Hematopoietic multipotent progenitor cell treated with erythropoietin and hydrocortisone succinate and interleukin-3 and kit ligand, for 15 days (in vitro differentiated cells): Measurements from ENCODE around the gene CNTN4.
"Not testable (repeated sequence)": the region's sequence is repeated elsewhere in the genome, so short reads cannot be mapped to it uniquely, and the experiment has no call there.

Experiments
- DNase-seq: peaks from one replicate; pipeline ENCODE4 v3.0.0-alpha.2; 2015; ENCODE audit warnings: low spot score

CNTN4 gene

GRCh38 chr3:2516762-2517441, 418.2 kb downstream of the CNTN4 start:
- no peak for DNase-seq

- no peak for DNase-seq
Measured at GRCh38 chr3:2517500-2518172, 419.0 kb downstream of the CNTN4 start.

GRCh38 chr3:2523281-2523836, 424.7 kb downstream of the CNTN4 start:
- DNase-seq: no peak

- no peak for DNase-seq
Measured at GRCh38 chr3:2525968-2526367, 427.3 kb downstream of the CNTN4 start.

GRCh38 chr3:2526926-2527325, 428.3 kb downstream of the CNTN4 start:
- no peak for DNase-seq

- not testable (repeated sequence) for DNase-seq
Measured at GRCh38 chr3:2527328-2527727, 428.7 kb downstream of the CNTN4 start.

GRCh38 chr3:2534767-2535166, 436.1 kb downstream of the CNTN4 start:
- DNase-seq: not testable (repeated sequence)

- no peak for DNase-seq
Measured at GRCh38 chr3:2535206-2535605, 436.5 kb downstream of the CNTN4 start.

- DNase-seq: no peak
Measured at GRCh38 chr3:2536575-2536974, 437.9 kb downstream of the CNTN4 start.

- DNase-seq: no peak
Measured at GRCh38 chr3:2540115-2540514, 441.4 kb downstream of the CNTN4 start.

GRCh38 chr3:2543247-2543646, 444.6 kb downstream of the CNTN4 start:
- no peak for DNase-seq

- DNase-seq: no peak
Measured at GRCh38 chr3:2544212-2544611, 445.5 kb downstream of the CNTN4 start.

GRCh38 chr3:2544718-2545117, 446.1 kb downstream of the CNTN4 start:
- DNase-seq: no peak

- no peak for DNase-seq
Measured at GRCh38 chr3:2547049-2547448, 448.4 kb downstream of the CNTN4 start.

GRCh38 chr3:2554656-2555055, 456.0 kb downstream of the CNTN4 start:
- no peak for DNase-seq

- no peak for DNase-seq
Measured at GRCh38 chr3:2558796-2559195, 460.1 kb downstream of the CNTN4 start.

- DNase-seq: no peak
Measured at GRCh38 chr3:2567451-2567850, 468.8 kb downstream of the CNTN4 start.

GRCh38 chr3:2568156-2568555, 469.5 kb downstream of the CNTN4 start:
- DNase-seq: no peak

- DNase-seq: no peak
Measured at GRCh38 chr3:2568929-2569328, 470.3 kb downstream of the CNTN4 start.

GRCh38 chr3:2577571-2577970, 478.9 kb downstream of the CNTN4 start:
- DNase-seq: no peak

- DNase-seq: no peak
Measured at GRCh38 chr3:2578560-2578959, 479.9 kb downstream of the CNTN4 start.

- DNase-seq: no peak
Measured at GRCh38 chr3:2579206-2579605, 480.5 kb downstream of the CNTN4 start.

GRCh38 chr3:2583046-2583445, 484.4 kb downstream of the CNTN4 start:
- no peak for DNase-seq
